Stimulated activated CD4-positive, alpha-beta T cell treated with anti-CD3 and anti-CD28 coated beads, Interleukin-2, amount 100 ng/mL, for 4 hours (primary cell): Measurements from ENCODE around the gene NDUFS7.
"Not testable (repeated sequence)": the region's sequence is repeated elsewhere in the genome, so short reads cannot be mapped to it uniquely, and the experiment has no call there.

Experiments used
- DNase-seq: peaks from one replicate; pipeline ENCODE4 v3.0.0-alpha.2; 2020; ENCODE audit warnings: low read depth

NDUFS7 gene

DNA sequence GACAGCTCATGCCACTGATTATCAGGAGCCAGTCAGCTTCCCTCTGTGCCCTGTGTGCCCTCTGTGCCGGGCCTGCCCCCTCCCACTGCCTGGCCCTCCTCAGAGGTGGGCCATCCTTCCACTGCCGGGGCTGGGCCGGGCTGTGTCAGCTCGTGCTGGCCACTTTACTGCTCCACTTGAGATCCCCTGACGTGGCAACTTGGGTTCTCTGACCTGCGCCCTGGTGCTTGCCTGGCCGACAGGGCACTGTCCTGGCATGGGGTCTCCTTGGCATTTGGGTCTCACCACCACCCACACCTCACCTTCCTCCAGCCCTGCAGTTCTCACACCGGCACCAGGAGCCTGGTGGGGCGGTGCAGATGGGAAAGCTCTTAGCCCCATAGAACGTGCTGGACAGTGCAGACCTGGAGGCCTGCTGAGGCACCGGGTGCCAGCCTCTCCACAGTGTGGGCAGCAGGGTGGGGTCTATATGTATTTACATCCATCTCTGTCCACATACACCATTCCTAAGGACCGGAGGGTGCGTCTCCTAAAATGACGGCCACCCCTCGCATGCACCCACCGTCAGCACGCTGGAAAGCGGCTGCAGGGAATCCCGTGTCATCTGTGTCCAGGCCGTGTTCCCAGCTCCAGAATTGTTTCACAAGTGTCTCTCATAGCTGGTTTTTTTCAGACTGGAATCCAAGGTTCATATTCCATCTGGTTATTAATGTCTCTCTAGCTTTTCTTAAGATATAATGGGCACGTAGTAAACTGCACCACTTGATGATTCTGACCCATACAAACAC lies 35.4 kb downstream of the NDUFS7 start:
- no peak for DNase-seq

DNA sequence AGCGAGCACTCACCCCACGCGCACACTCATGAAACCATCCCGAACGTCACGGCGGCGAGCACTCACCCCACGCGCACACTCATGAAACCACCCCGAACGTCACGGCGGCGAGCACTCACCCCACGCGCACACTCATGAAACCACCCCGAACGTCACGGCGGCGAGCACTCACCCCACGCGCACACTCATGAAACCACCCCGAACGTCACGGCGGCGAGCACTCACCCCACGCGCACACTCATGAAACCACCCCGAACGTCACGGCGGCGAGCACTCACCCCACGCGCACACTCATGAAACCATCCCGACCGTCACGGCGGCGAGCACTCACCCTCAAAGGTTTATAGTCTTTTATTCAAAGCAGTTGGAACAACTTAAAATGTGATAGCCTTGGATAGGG lies 36.4 kb downstream of the NDUFS7 start:
- DNase-seq: not testable (repeated sequence)

DNA sequence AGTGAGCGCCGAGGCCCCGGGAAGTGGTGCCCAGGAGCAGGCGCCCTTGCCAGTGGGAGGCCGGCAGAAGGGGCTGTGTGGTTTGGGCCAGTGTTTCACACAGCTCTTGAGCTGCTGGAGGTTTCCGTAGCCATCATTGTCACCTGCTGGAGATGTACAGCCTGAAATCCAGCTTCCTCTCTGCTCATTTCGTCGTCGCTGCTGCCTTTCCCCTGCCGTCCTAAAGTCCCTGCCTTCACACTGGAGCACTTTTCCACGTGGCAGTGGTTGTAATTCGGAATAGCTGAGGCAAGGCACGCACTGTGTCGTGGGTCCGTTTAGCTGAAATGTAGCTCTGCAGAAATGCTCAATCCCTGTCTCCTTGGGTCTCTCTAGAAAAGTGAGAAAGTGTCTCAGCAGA lies 36.9 kb downstream of the NDUFS7 start:
- DNase-seq: no peak

DNA sequence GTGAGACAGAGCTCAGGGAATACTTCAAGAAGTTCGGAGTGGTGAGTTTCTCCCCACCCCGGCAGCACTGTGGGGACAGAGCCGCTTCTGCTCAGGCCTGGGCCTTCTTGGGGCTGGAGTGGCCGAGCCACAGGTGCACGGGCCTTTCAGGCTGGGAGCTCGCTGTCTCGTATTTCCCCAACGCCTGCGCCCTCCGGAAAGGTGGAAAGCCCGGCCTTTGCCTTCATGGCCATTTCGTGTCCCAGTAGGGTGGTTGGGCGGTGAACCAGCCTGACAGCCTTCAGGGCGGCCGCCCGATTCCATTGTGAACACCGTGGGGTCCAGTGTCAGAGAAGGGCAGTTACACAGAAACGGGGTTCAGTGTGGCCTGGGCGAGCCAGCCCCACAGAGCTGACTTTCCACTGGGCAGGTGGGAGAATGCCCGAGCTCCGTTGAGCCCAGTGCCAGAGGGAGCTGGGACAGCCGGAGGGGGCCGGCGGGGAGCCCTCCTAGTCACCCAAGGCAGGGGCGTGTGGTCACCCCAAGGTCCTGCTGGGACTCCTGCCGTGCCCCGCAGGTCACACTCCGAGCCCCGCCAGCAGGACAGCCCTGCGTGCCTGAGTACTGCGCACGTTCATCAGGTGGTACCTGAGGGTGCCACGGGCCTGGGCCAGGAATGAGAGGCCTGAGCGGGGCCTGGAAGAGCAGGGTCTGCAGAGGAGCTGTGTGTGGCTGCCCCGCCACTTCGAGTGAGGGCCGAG lies 37.7 kb downstream of the NDUFS7 start:
- no peak for DNase-seq

- no peak for DNase-seq
Observed at GRCh38 chr19:1421958-1422305, 38.2 kb downstream of the NDUFS7 start.

- no peak for DNase-seq
Observed at GRCh38 chr19:1422360-1422759, 38.7 kb downstream of the NDUFS7 start.

DNA sequence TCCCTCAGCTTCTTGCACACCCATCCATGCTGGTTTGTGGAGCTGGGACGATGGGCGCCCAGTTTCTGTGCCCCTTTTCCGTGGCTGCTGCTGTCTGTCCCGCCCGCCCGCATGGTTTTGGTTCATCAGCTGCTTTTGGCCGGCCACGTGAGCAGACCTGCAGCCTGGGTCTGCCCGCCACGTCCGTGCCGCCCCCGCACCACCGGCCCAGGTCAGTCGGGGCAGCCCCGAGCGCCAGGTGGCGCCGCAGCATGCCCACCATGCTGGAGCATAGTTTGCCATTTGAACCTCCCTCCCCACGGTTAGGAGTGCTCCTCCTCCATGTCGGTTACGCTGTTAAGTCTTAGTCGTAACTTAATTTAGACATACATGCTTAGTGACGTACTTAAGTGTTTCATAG lies 39.2 kb downstream of the NDUFS7 start:
- no peak for DNase-seq

DNA sequence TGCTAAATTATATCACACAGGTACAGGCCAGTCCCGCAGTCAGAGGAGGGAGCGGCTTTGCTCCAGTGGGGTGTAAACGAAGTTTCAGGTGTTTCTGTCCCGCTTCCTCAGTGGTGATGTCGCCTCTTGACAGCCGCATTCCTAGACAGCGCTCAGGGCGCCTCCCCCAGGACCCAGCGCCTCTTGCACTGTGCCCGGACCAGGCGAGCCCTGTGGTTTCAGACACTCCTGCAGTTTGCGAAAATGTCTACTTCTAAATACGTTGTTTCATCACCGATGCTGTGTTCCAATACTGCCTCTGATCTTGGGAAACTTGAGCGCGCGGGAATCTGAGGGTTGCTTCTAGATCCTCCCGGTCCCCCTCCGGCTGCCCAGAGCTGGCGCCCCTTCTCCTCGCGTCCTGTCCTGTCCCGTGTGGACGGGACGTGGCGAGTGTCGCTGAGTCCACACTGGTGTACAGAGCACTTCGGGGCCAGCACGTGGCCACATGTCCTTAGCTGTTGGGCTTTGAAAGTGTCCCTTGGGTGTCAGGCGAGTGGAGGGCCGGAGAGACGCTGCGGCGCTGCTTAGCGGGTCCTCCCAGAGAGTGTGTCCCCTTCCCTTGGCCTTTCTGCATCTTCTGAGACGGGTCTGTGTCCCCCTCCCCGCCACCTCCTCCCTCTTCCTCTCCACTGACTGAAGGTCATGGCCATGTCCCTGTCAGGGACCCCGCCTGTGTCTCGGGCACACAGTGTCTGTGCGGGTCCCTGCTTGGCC lies 39.9 kb downstream of the NDUFS7 start:
- no peak for DNase-seq

DNA sequence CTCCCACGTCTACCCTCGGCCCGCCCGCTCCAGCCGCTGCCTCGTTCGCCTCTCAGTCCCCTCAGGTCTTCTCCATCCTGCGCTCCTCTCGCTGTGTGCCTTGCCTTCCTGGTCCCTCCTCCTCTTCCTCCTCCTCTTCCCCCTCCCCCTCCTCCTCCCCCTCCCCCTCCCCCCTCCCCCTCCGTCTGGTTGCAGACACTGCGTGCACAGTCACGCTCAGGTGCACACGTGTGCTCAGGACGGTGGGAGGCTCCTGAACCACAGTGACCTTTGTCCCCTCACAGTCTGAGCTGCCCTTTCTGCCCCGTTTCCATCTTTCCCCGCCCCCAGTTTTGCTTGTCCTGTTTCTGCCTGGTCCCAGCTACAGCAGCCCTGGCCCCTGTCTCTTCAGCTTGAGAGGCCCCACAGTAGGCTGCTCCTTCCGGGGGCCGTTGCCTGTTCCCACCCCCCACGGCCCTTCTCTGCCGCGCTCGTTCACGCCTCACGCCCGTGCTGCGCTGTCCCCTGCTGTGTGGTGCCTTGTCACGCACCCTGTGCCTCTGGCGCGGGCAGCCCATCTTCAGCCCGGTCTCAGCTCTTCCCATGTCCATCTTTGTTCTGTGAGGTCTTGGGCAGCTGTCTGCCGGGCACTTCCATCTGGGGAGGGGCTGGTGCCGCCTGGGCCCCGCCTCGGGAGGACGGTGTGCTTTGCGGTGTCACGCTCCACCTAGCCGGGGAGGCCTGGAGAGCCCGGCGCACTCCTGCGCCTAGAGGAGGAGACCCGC lies 40.7 kb downstream of the NDUFS7 start:
- DNase-seq: no peak

- DNase-seq: no peak
Observed at GRCh38 chr19:1425102-1425837, 41.6 kb downstream of the NDUFS7 start.

DNA sequence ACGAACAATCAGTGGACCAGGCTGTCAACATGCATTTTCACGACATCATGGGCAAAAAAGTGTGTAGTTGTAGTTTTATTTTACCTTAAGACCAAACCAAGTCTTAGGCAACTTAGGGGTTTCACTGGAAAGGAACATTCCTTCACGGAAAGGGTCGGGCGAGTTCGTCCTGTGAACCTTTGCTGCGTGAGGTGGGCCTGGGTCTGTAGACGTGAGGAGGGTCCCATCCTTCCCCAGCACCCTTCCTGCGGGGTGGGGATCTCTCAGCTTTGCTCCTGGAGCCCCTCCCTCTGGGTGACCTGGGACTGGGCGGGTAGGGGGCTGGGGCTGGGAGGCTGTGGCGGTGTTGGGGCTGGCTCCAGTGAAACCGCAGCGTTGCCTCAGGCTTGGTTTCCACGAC lies 42.2 kb downstream of the NDUFS7 start:
- no peak for DNase-seq

DNA sequence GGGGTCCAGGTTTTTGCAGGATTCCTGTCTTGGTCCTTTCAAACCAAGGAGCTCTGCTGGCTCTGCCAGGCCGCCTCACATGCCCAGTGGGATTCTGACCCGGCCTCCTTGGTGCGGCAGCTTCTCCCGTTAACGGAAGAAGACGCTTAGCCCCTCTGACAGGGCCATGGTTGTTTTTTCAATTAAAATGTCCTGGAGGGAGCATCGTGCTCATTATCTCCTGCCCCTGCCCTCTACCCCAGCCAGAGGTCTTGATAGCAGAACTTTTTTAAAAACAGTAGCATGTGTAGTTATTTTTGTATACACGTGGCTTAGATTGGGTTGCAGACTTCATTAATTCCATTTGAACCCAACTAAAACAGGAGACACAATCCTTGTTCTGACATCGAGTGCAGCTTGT lies 43.0 kb downstream of the NDUFS7 start:
- no peak for DNase-seq

- no peak for DNase-seq
Observed at GRCh38 chr19:1427221-1427920, 43.7 kb downstream of the NDUFS7 start.

DNA sequence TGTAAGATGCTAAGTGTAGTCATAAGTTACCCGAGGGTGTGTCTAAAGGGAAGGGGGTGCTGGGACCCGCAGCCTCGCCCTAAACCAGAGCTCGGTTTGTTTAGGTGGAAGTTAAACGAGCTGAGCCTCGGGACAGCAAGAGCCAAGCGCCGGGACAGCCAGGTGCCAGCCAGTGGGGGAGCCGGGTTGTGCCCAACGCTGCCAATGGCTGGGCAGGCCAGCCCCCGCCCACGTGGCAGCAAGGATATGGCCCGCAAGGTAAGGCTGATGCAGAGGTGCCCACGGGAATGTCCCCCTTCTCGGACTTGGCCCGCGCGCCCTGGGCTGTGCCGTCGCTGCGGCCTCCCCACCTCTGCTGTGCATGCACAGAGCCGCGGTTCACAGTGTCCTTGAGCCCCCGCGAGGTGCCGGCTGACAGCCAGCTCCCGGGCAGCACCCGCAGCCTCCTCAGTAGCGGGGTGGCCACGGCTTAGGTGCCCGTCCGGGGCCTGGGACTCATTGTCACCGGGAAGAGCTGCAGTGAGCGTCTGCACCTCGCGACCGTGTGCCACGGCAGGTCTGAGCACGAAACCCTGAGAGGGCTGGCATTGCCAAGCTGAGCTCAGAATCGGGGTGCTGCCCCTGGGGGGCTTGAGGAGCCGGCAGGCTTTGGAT lies 45.2 kb downstream of the NDUFS7 start:
- no peak for DNase-seq

- no peak for DNase-seq
Observed at GRCh38 chr19:1429750-1430149, 46.0 kb downstream of the NDUFS7 start.

DNA sequence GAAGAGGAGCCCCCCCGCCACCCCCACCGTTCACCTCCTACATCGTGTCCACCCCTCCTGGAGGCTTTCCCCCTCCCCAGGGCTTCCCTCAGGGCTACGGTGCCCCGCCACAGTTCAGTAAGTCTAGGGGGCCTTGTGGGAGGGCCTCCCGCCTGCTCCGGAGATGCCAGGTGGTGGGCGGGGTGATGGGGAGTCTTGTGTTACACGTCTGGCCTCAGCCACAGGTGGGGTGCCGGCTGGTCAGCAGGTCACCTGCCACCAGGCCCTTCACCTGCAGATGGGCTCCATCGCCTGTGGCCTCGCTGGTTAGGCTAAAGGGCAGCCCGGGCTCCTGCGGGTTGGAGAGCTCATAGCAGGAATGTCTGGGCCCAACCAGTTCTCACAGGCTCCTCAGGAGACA lies 46.5 kb downstream of the NDUFS7 start:
- no peak for DNase-seq

- no peak for DNase-seq
Observed at GRCh38 chr19:1431759-1432506, 48.2 kb downstream of the NDUFS7 start.

DNA sequence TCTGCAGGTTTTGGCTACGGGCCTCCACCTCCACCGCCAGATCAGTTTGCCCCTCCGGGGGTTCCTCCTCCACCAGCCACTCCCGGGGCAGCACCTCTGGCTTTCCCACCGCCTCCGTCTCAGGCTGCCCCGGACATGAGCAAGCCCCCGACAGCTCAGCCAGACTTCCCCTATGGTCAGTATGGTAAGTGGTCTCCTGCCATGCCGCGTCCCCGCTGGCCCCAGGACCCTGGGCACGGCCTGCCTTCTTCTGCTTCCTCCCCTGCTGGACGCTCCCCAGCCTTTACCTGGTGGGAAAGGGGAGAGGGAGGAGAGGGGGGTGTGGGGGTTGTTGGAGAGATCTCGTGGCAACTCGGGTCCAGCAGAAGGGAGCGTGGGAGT lies 48.8 kb downstream of the NDUFS7 start:
- no peak for DNase-seq

DNA sequence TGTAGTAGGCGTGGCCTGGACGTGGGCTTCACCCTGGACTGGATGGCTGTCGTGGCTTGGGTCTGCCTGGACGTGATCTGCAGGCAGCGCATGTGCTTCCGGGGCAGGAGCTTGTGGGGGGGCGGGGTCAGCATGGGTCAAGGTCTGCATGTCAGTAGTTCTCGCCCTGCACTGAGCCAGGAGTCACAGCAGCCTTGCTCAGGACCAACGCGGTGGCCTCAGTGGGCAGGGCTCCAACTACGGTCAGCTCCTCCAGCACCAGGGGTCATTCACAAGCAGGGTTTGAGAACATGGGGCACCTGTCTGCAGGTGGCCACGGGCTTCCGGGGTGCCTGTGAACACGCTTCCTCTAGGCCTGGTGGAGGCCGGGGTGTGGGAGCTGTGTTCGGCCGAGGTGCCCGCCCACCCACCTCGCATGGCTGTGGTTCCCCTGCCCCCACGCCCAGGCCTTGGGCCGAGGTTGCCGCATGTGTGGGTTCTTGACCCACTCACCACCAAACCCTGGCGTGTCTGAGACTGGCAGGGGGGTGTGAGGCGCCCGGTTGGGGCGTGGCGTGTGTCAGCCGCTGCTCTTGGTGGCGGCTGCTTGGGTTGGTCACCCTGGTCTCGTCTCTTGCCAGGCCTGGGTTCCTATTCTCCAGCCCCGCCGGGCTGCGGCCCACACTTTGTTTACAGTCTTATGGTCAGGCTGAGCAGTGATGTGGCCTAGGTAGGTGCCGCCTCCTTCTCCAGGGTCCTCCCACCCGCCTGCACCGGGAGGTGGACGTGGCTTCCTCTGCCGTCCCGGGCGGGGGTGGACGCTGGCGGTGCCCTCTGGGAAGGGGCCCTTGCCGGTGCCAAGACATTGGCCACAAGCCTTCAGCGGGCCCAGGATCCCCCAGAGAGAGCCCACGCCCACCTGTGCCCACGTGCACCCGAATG lies 49.7 kb downstream of the NDUFS7 start:
- DNase-seq: no peak
